Right atrium auricular region (tissue), 2 donors: ENCODE data around the gene C16orf89. TPM values are rescaled to one million over a fixed set of nuclear protein-coding genes. Genes with fewer than 3 reads are reported as not detected.

ENCODE experiments used
- DNase-seq: peaks from one replicate; pipeline ENCODE4 v3.0.0-alpha.2; 2019; ENCODE audit warnings: low spot score
- H3K27ac ChIP-seq, 2 donors: fragments of 200-600 bp; sonication (generic); 1 replicate in 1 of 2; 2 replicates in 1 of 2; pipeline ENCODE4 v1.5.1; 2016 to 2019
- H3K27me3 ChIP-seq, 2 donors: fragments of 200-600 bp; sonication (generic); one replicate each; pipeline versions ENCODE4 v1.5.1 to v1.6.0; 2017 to 2019
- H3K36me3 ChIP-seq: fragments of 200-600 bp; sonication (generic); one replicate; pipeline ENCODE4 v1.5.1; 2016
- H3K4me1 ChIP-seq, 2 donors: fragments of 200-600 bp; sonication (generic); one replicate each; pipeline versions ENCODE4 v1.5.1 to v1.6.0; 2017 to 2019
- H3K4me3 ChIP-seq, 2 donors: fragments of 200-600 bp; sonication (generic); 1 replicate in 1 of 2; 2 replicates in 1 of 2; pipeline ENCODE4 v1.5.1; 2017 to 2019; ENCODE audit warnings: mild to moderate bottlenecking in 1 of 2, moderate library complexity in 1 of 2
- H3K9me3 ChIP-seq, 2 donors: fragments of 200-600 bp; sonication (generic); one replicate each; pipeline ENCODE4 v1.5.1; 2019
- CTCF ChIP-seq, 2 donors: fragments of 200-600 bp; sonication (generic); IDR thresholded peaks; one replicate each; pipeline ENCODE4 v1.5.1; 2019; ENCODE audit warnings: antibody characterized with exemption in 2 of 2
- total RNA-seq, 2 donors: library from RNA; depleted of rRNA; stranded (reverse); fragments of >200 nt; gene quantifications; one replicate each; pipeline ENCODE4 v1.1.0, GENCODE V29; 2016

Gene C16orf89
- total RNA-seq, 2 donors from 2014 or later = 5.2 to 5.4 TPM

GRCh38 chr16:5012887-5013286, 52.9 kb downstream of the C16orf89 start:
- H3K4me3 ChIP-seq = no peak overlapping the region
- no peaks in the 10 kb centered on the region for H3K36me3 ChIP-seq
- DNase-seq = no peak
- H3K9me3 ChIP-seq = no peaks in the 10 kb centered on the region
- no peaks in the 10 kb centered on the region for H3K4me1 ChIP-seq
- H3K27me3 ChIP-seq = no peaks in the 10 kb centered on the region
- H3K27ac ChIP-seq = no peak overlapping the region
- no peak for TF ChIP-seq CTCF (IDR thresholded peaks at IDR 0.05)

GRCh38 chr16:5011637-5012036, 54.1 kb downstream of the C16orf89 start:
- Histone ChIP-seq H3K4me3 (no peak overlapping the region), H3K4me1 (no peaks in the 10 kb centered on the region), H3K9me3 (no peaks in the 10 kb centered on the region), H3K36me3 (no peaks in the 10 kb centered on the region), H3K27ac (no peak overlapping the region), H3K27me3 (no peaks in the 10 kb centered on the region)
- TF ChIP-seq CTCF (IDR thresholded peaks at IDR 0.05) = no peak
- no peak for DNase-seq

- Histone ChIP-seq H3K4me3 (no peak overlapping the region), H3K4me1 (no peaks in the 10 kb centered on the region), H3K27me3 (no peaks in the 10 kb centered on the region), H3K9me3 (no peaks in the 10 kb centered on the region), H3K36me3 (no peaks in the 10 kb centered on the region), H3K27ac (no peak overlapping the region)
- no peak for TF ChIP-seq CTCF (IDR thresholded peaks at IDR 0.05)
- DNase-seq = no peak
Observed at GRCh38 chr16:5010576-5011329, 55.0 kb downstream of the C16orf89 start.

GRCh38 chr16:5008311-5008731, 57.4 kb downstream of the C16orf89 start:
- no peaks in the 10 kb centered on the region for H3K36me3 ChIP-seq
- no peak for DNase-seq
- H3K27me3 ChIP-seq = no peaks in the 10 kb centered on the region
- H3K27ac ChIP-seq = no peak overlapping the region
- H3K4me1 ChIP-seq = peaks cover 0 to 4% of the 10 kb centered on the region in 2 donors
- H3K4me3 ChIP-seq = no peak overlapping the region
- no peak for TF ChIP-seq CTCF (IDR thresholded peaks at IDR 0.05)
- no peaks in the 10 kb centered on the region for H3K9me3 ChIP-seq

- no peak for TF ChIP-seq CTCF (IDR thresholded peaks at IDR 0.05)
- Histone ChIP-seq H3K27ac (no peak overlapping the region), H3K4me3 (no peak overlapping the region), H3K4me1 (peaks cover 0 to 6% of the 10 kb centered on the region in 2 donors), H3K27me3 (no peaks in the 10 kb centered on the region), H3K36me3 (no peaks in the 10 kb centered on the region), H3K9me3 (no peaks in the 10 kb centered on the region)
- DNase-seq = no peak
Observed at GRCh38 chr16:5007256-5007655, 58.5 kb downstream of the C16orf89 start.
